GM23248 (cell line): Measurements from ENCODE around the gene XPO6. TPM values are rescaled to one million over a fixed set of nuclear protein-coding genes. Genes with fewer than 3 reads are reported as not detected.

Experiments
- DNase-seq: peaks from one replicate; pipeline ENCODE4 v3.0.0-alpha.2; 2015
- H2AFZ ChIP-seq: fragments of 200-600 bp; sonication (generic); 2 replicates; pipeline ENCODE4 v1.6.1; 2016; ENCODE audit warnings: antibody characterized with exemption
- H3F3A ChIP-seq: fragments of 200-600 bp; sonication (generic); 2 replicates; pipeline ENCODE4 v1.6.1; 2016; ENCODE audit warnings: mild to moderate bottlenecking, antibody characterized with exemption, mixed run types; ENCODE audit not compliant: insufficient read depth
- H3K27ac ChIP-seq: fragments of 200-600 bp; sonication (generic); 2 replicates; pipeline ENCODE4 v1.5.1; 2016; ENCODE audit warnings: mild to moderate bottlenecking
- H3K27me3 ChIP-seq: fragments of 200-600 bp; sonication (generic); replicated peaks from 2 replicates; pipeline ENCODE4 v1.6.1; 2016; ENCODE audit warnings: mild to moderate bottlenecking; ENCODE audit not compliant: insufficient read depth
- H3K36me3 ChIP-seq: fragments of 200-600 bp; sonication (generic); 2 replicates; pipeline ENCODE4 v1.6.1; 2016; ENCODE audit warnings: low read depth, mild to moderate bottlenecking
- H3K4me1 ChIP-seq: fragments of 200-600 bp; sonication (generic); 2 replicates; pipeline ENCODE4 v1.6.1; 2016; ENCODE audit warnings: mild to moderate bottlenecking; ENCODE audit not compliant: insufficient read depth
- H3K4me2 ChIP-seq: fragments of 200-600 bp; sonication (generic); one replicate; pipeline ENCODE4 v1.6.1; 2016; ENCODE audit warnings: mild to moderate bottlenecking; ENCODE audit not compliant: unreplicated experiment
- H3K4me3 ChIP-seq: fragments of 200-600 bp; sonication (generic); 2 replicates; pipeline ENCODE4 v1.5.1; 2016; ENCODE audit warnings: mild to moderate bottlenecking
- H3K79me2 ChIP-seq: fragments of 200-600 bp; sonication (generic); 2 replicates; pipeline ENCODE4 v1.6.1; 2016; ENCODE audit warnings: mild to moderate bottlenecking; ENCODE audit not compliant: insufficient read depth
- H3K9ac ChIP-seq: fragments of 200-600 bp; sonication (generic); 2 replicates; pipeline ENCODE4 v1.6.1; 2016; ENCODE audit warnings: mild to moderate bottlenecking
- H3K9me2 ChIP-seq: fragments of 200-600 bp; sonication (generic); 2 replicates; pipeline ENCODE4 v1.6.1; 2016; ENCODE audit warnings: mixed run types, mild to moderate bottlenecking, moderate library complexity; ENCODE audit not compliant: insufficient read depth
- H3K9me3 ChIP-seq: fragments of 200-600 bp; sonication (generic); one replicate; pipeline ENCODE4 v1.6.1; 2017; ENCODE audit warnings: low read depth
- H4K20me1 ChIP-seq: fragments of 200-600 bp; sonication (generic); 2 replicates; pipeline ENCODE4 v1.6.0; 2016; ENCODE audit not compliant: insufficient read depth
- EZH2 ChIP-seq: fragments of 200-600 bp; sonication (generic); IDR thresholded peaks from 2 replicates; pipeline ENCODE4 v1.6.1; 2018; ENCODE audit warnings: antibody characterized with exemption, mild to moderate bottlenecking; ENCODE audit not compliant: insufficient read depth, poor library complexity, severe bottlenecking
- EZH2phosphoT487 ChIP-seq: fragments of 200-600 bp; sonication (generic); IDR thresholded peaks from 2 replicates; pipeline ENCODE4 v1.6.1; 2018; ENCODE audit warnings: antibody characterized with exemption, moderate library complexity, mild to moderate bottlenecking, low read depth; ENCODE audit not compliant: insufficient read depth
- WGBS, 2 experiments: methylation state at CpG; one replicate each; pipeline ENCODE4 v1.1.6; 2015 to 2017; ENCODE audit warnings: low lambda C conversion rate in 2 of 2, low coverage in 1 of 2; ENCODE audit errors: missing lambda C conversion rate in 2 of 2; 5-methylcytosine and 5-hydroxymethylcytosine counted together
- in situ Hi-C: fragments of 300-500 bp; cut with MboI; formaldehyde crosslinking; loops from 2 replicates; pipeline ENCODE4 v1.15.0; 2020
- polyA plus RNA-seq: library from polyadenylated mRNA; unstranded; fragments of >200 nt; fragmentation: Nextera tagmentation; extraction: Ambion mirVana; gene quantifications from 2 replicates; pipeline ENCODE4 v1.2.1, GENCODE V29; 2016
- total RNA-seq: library from RNA; depleted of rRNA; stranded (reverse); fragments of >200 nt; shearing (Covaris generic); gene quantifications from 2 replicates; pipeline ENCODE4 v1.2.3, GENCODE V29; 2014

XPO6 gene
- total and polyA plus RNA-seq, 2 experiments from 2014 or later: 50.7 to 118 TPM

- H3K9me3 ChIP-seq: no peaks in the 10 kb centered on the region
These were observed 65.2 kb downstream of the XPO6 start for GRCh38 chr16:28146536-28146935.

GRCh38 chr16:28145796-28146195 is 66.0 kb downstream of the XPO6 start:
- H3K27me3 ChIP-seq: no peaks in the 10 kb centered on the region
- in situ Hi-C loops: no loop called here
- H2AFZ ChIP-seq: no peak overlapping the region
- H3K36me3 ChIP-seq: peaks cover 40% of the 10 kb centered on the region
- H3K4me3 ChIP-seq: no peak overlapping the region
- WGBS, 2 experiments: 92 to 95% methylated on average over 2 of the region's 2 CpGs
- no peaks in the 10 kb centered on the region for H4K20me1 ChIP-seq
- H3K9ac ChIP-seq: no peak overlapping the region
- peaks cover 13% of the 10 kb centered on the region for H3K4me1 ChIP-seq
- TF ChIP-seq EZH2phosphoT487: no peak
- TF ChIP-seq EZH2: no peak
- H3K79me2 ChIP-seq: peaks cover 92% of the 10 kb centered on the region
- peak; percentile 23 for DNase-seq
- peaks cover 17% of the 10 kb centered on the region for H3F3A ChIP-seq
- H3K4me2 ChIP-seq: no peak overlapping the region
- H3K27ac ChIP-seq: 0 out of 2 replicates have a peak overlapping the region, but pooled peaks have one; percentile 15
- H3K9me2 ChIP-seq: no peaks in the 10 kb centered on the region
- H3K9me3 ChIP-seq: no peaks in the 10 kb centered on the region

More at GRCh38 chr16:28146536-28146935, 65.2 kb downstream of the XPO6 start:
- Histone ChIP-seq H3K36me3 (peaks cover 47% of the 10 kb centered on the region), H2AFZ (no peak overlapping the region), H3K4me2 (no peak overlapping the region), H3K4me3 (no peak overlapping the region), H3K27ac (no peak overlapping the region), H3K79me2 (peaks cover 92% of the 10 kb centered on the region), H3K9ac (no peak overlapping the region), H3K27me3 (no peaks in the 10 kb centered on the region), H3F3A (peaks cover 17% of the 10 kb centered on the region), H3K4me1 (peaks cover 9% of the 10 kb centered on the region), H3K9me2 (no peaks in the 10 kb centered on the region), H4K20me1 (no peaks in the 10 kb centered on the region)
- TF ChIP-seq EZH2: no peak
- TF ChIP-seq EZH2phosphoT487: no peak
- in situ Hi-C loops: no loop called here
- no peak for DNase-seq
- WGBS, 2 experiments: 79 to 83% methylated on average over 3 of the region's 3 CpGs

- H3K4me3 ChIP-seq: no peak overlapping the region
- H3K4me2 ChIP-seq: no peak overlapping the region
- H3K27me3 ChIP-seq: no peaks in the 10 kb centered on the region
- H3K9me3 ChIP-seq: no peaks in the 10 kb centered on the region
- no peak overlapping the region for H2AFZ ChIP-seq
- no peak for DNase-seq
- peaks cover 13% of the 10 kb centered on the region for H3K4me1 ChIP-seq
- in situ Hi-C loops: no loop called here
- H4K20me1 ChIP-seq: no peaks in the 10 kb centered on the region
- H3K9me2 ChIP-seq: no peaks in the 10 kb centered on the region
- no peak overlapping the region for H3K9ac ChIP-seq
- H3K27ac ChIP-seq: peak overlapping the region; percentile 33
- H3F3A ChIP-seq: peaks cover 17% of the 10 kb centered on the region
- 96 to 99% methylated on average over 5 of the region's 5 CpGs for WGBS, 2 experiments
- TF ChIP-seq EZH2 (no peak), EZH2phosphoT487 (no peak)
- peaks cover 95% of the 10 kb centered on the region for H3K79me2 ChIP-seq
- peaks cover 36% of the 10 kb centered on the region; the same call in 1 of the 2 replicates for H3K36me3 ChIP-seq
These were observed 70.8 kb downstream of the XPO6 start for GRCh38 chr16:28140788-28141618.

- no peaks in the 10 kb centered on the region for H3K9me3 ChIP-seq
These were observed 72.2 kb downstream of the XPO6 start for GRCh38 chr16:28139530-28139929.

More at GRCh38 chr16:28139530-28139929, 72.2 kb downstream of the XPO6 start:
- peaks cover 42% of the 10 kb centered on the region for H3K36me3 ChIP-seq
- H3K4me2 ChIP-seq: no peak overlapping the region
- H3F3A ChIP-seq: peaks cover 17% of the 10 kb centered on the region
- DNase-seq: peak; percentile 10
- in situ Hi-C loops: no loop called here
- no peak for TF ChIP-seq EZH2
- TF ChIP-seq EZH2phosphoT487: no peak
- no peaks in the 10 kb centered on the region for H4K20me1 ChIP-seq
- H3K9ac ChIP-seq: no peak overlapping the region
- peaks cover 92% of the 10 kb centered on the region for H3K79me2 ChIP-seq
- WGBS, 2 experiments: 50 to 74% methylated on average over 1 of the region's 1 CpG
- no peak overlapping the region for H2AFZ ChIP-seq
- no peak overlapping the region for H3K27ac ChIP-seq
- no peak overlapping the region for H3K4me3 ChIP-seq
- H3K4me1 ChIP-seq: peaks cover 13% of the 10 kb centered on the region
- H3K9me2 ChIP-seq: no peaks in the 10 kb centered on the region
- no peaks in the 10 kb centered on the region for H3K27me3 ChIP-seq
